Glutamatergic neuron (in vitro differentiated cells): ENCODE measurements around the gene POC1A. TPM values are rescaled to one million over a fixed set of nuclear protein-coding genes. Genes with fewer than 3 reads are reported as not detected.

Experiments used
- DNase-seq: peaks from one replicate; pipeline ENCODE4 v3.0.0; 2022
- H3K27ac Mint-ChIP-seq: one replicate; pipeline ENCODE4 v1.8.0; 2020; ENCODE audit warnings: mild to moderate bottlenecking, mixed read lengths, inconsistent platforms; ENCODE audit not compliant: unreplicated experiment
- H3K27me3 Mint-ChIP-seq: one replicate; pipeline ENCODE4 v1.8.0; 2020; ENCODE audit warnings: mild to moderate bottlenecking, moderate library complexity, mixed read lengths, inconsistent platforms; ENCODE audit not compliant: unreplicated experiment
- H3K36me3 Mint-ChIP-seq: one replicate; pipeline ENCODE4 v1.8.0; 2020; ENCODE audit warnings: mild to moderate bottlenecking, mixed read lengths, inconsistent platforms; ENCODE audit not compliant: unreplicated experiment
- H3K4me1 Mint-ChIP-seq: one replicate; pipeline ENCODE4 v1.8.0; 2020; ENCODE audit warnings: mild to moderate bottlenecking, low read depth, mixed read lengths, inconsistent platforms; ENCODE audit not compliant: unreplicated experiment
- H3K4me3 Mint-ChIP-seq: one replicate; pipeline ENCODE4 v1.8.0; 2020; ENCODE audit warnings: mild to moderate bottlenecking, mixed read lengths, inconsistent platforms; ENCODE audit not compliant: unreplicated experiment
- H3K9me3 Mint-ChIP-seq: one replicate; pipeline ENCODE4 v1.8.0; 2020; ENCODE audit warnings: mild to moderate bottlenecking, moderate library complexity, mixed read lengths, inconsistent platforms; ENCODE audit not compliant: unreplicated experiment
- total RNA-seq: library from RNA; stranded (reverse); fragmentation: NEBNext Ultra II Directional; extraction: Animal tissue kit (Norgen Biotek cat#: 25700); gene quantifications from one replicate; pipeline ENCODE4 v1.2.1, GENCODE V29; 2021; ENCODE audit not compliant: unreplicated experiment
- TF ChIP-seq, protein P1 (sequence below): fragments of 200-600 bp; sonication (generic); IDR thresholded peaks from one replicate; pipeline ENCODE4 v1.5.0; 2021; ENCODE audit not compliant: partially characterized antibody, unreplicated experiment

POC1A gene
- total RNA-seq, 1 donor from 2014 or later = 3.2 TPM

DNA sequence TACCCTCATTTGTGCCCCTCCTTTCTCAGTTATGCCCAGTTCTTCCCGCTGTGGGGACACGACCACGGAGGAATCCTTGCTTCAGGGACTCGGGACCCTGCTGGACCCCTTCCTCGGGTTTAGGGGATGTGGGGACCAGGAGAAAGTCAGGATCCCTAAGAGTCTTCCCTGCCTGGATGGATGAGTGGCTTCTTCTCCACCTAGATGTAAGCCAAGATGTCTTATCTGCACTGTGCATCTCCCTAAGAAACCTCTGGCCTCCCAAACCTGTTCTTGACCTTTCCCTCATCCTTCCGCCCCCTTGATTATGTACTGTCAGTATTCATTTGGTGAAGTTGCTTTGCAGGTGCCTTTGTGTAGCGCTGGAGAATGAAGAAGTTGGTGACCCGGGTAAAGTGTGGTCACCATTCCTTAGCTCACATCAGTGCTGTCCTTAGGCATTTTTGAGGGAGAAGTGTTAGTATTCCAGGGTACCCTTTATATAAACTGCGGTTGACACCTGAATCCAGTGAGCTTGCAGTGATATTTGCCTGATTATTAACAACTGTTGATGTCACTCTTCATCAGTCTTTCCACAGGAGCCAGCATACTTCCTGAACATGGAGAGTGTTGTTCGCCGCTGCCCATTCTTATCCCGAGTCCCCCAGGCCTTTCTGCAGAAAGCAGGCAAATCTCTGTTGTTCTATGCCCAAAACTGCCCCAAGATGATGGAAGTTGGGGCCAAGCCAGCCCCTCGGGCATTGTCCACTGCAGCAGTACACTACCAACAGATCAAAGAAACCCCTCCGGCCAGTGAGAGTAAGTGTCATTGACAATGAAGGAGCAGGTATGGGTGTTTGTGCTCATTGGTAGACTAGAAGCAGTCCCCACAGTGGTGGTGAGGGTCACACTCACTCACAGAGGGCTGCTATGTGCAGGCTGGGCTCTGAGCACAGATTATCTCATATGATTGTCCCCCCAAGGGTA lies 44.7 kb upstream of the POC1A start:
- Mint-ChIP-seq H3K9me3 (peaks cover 4% of the 10 kb centered on the region), H3K4me1 (peaks cover 13% of the 10 kb centered on the region), H3K27ac (peak overlapping the region; percentile 69), H3K36me3 (no peaks in the 10 kb centered on the region), H3K4me3 (peak overlapping the region; percentile 99), H3K27me3 (peaks cover 7% of the 10 kb centered on the region)
- TF ChIP-seq, protein P1, sequence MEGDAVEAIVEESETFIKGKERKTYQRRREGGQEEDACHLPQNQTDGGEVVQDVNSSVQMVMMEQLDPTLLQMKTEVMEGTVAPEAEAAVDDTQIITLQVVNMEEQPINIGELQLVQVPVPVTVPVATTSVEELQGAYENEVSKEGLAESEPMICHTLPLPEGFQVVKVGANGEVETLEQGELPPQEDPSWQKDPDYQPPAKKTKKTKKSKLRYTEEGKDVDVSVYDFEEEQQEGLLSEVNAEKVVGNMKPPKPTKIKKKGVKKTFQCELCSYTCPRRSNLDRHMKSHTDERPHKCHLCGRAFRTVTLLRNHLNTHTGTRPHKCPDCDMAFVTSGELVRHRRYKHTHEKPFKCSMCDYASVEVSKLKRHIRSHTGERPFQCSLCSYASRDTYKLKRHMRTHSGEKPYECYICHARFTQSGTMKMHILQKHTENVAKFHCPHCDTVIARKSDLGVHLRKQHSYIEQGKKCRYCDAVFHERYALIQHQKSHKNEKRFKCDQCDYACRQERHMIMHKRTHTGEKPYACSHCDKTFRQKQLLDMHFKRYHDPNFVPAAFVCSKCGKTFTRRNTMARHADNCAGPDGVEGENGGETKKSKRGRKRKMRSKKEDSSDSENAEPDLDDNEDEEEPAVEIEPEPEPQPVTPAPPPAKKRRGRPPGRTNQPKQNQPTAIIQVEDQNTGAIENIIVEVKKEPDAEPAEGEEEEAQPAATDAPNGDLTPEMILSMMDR = no peak
- DNase-seq = no peak

DNA sequence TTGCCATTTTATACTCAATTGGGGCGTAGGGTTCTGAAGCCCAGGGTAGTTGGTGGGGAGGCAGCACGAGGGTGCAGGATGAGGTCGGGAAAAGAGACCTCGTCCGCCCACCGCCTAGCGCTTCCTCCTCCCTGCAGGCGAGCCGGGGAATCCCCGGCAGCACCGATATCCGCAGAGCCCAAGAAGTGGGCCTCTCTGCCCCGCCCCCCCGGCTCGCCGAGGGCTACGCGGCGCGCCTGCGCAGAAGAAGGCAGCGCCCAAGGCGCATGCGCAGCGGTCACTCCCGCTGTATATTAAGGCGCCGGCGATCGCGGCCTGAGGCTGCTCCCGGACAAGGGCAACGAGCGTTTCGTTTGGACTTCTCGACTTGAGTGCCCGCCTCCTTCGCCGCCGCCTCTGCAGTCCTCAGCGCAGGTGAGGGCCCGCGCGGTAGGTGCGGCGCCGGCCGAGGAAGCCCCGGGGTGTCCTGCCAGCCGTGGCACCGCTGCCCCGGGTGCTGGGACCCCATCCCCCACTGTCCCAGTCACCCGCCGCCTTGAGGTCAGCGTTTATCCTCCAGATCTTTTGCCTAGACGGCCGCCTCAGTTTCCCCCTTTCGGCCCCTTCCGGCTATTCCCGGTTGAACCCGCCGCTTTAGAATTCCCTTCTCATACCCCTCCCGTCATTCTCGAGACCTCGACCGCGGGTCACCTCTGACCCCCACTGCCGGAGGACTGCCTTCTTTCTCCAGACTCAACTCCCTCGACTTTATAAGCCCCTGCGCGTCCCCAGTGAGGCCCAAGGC lies 43.8 kb upstream of the POC1A start, which contains the start of gene ALAS1:
Gene ALAS1, plus strand, starts transcription at position 319 of the 784 bp plus-strand sequence. CDS start 1,082 bp downstream, outside the sequence.
- Mint-ChIP-seq H3K9me3 (peaks cover 4% of the 10 kb centered on the region), H3K4me3 (peak within 1 kb of the TSS; percentile 99), H3K27me3 (peaks cover 7% of the 10 kb centered on the region), H3K36me3 (no peaks in the 10 kb centered on the region), H3K27ac (peak within 1 kb of the TSS; percentile 73), H3K4me1 (peaks cover 13% of the 10 kb centered on the region)
- TF ChIP-seq, protein P1 = peak; percentile 34
- peak; percentile 93 for DNase-seq

DNA sequence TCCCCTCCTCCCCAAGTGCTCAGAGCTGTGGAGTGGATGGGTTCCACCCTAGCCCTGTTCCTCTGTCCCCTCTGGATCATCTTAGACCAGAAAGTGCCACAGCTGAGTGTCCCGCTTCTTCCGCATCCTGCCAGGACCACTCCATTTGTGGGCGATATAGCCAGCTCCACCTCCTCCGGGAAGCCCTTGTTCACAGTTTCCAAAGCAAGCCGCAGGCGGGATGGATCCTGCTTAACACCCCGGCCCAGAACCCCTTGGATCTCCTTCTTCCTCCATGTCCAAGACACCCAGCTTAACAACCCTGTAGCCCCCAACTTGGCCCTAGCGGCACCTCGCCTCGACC lies 43.2 kb upstream of the POC1A start:
- peaks cover 13% of the 10 kb centered on the region for H3K4me1 Mint-ChIP-seq
- H3K36me3 Mint-ChIP-seq = no peaks in the 10 kb centered on the region
- peak overlapping the region; percentile 80 for H3K4me3 Mint-ChIP-seq
- peak overlapping the region; percentile 73 for H3K27ac Mint-ChIP-seq
- peaks cover 6% of the 10 kb centered on the region for H3K9me3 Mint-ChIP-seq
- TF ChIP-seq, protein P1 = no peak
- peaks cover 7% of the 10 kb centered on the region for H3K27me3 Mint-ChIP-seq
- DNase-seq = no peak

DNA sequence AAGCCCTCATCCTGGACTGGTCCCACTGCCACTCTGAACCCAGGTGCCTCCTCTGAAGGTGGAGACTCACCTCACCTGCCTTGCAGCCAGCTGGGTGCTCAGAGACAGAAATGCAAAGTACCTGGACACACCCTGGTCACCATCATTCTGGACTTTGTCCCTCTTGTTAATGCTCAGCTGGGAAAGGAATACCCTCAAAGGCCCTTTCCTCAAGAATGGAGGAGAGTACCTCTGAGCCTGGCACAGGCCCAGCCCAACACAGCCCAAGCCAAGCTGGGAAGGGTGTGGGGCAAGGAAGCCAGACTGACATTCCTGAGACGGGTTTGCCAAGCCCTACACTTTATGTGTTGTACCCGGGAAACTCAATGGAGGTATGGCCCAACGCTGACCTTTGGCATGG lies 42.8 kb upstream of the POC1A start:
- no peak overlapping the region for H3K27ac Mint-ChIP-seq
- no peak overlapping the region for H3K4me3 Mint-ChIP-seq
- H3K36me3 Mint-ChIP-seq = no peaks in the 10 kb centered on the region
- TF ChIP-seq, protein P1 = no peak
- peaks cover 13% of the 10 kb centered on the region for H3K4me1 Mint-ChIP-seq
- DNase-seq = no peak
- H3K9me3 Mint-ChIP-seq = peaks cover 6% of the 10 kb centered on the region
- H3K27me3 Mint-ChIP-seq = peaks cover 7% of the 10 kb centered on the region
